Thymus (tissue), 14 donors: ENCODE measurements around the gene GRM1. TPM values are rescaled to one million over a fixed set of nuclear protein-coding genes. Genes with fewer than 3 reads are reported as not detected.

Experiments used
- DNase-seq, 9 donors: peaks; one replicate each; pipeline ENCODE4 v3.0.0-alpha.2; 2013; ENCODE audit warnings: low spot score in 9 of 9, low read depth in 6 of 9, missing footprints in 1 of 9
- H3K27ac ChIP-seq, 2 donors: one replicate each; pipeline ENCODE4 v1.5.1; 2013; ENCODE audit warnings: control low read depth in 1 of 2, low read depth in 1 of 2, low read length in 1 of 2, mild to moderate bottlenecking in 1 of 2, moderate library complexity in 1 of 2
- H3K27me3 ChIP-seq, 2 donors: one replicate each; pipeline ENCODE4 v1.5.1; 2013; ENCODE audit warnings: low read length in 1 of 2; ENCODE audit not compliant: control insufficient read depth in 2 of 2, insufficient read depth in 1 of 2
- H3K36me3 ChIP-seq, 2 donors: one replicate each; pipeline ENCODE4 v1.5.1; 2013; ENCODE audit warnings: low read length in 1 of 2, mild to moderate bottlenecking in 1 of 2, moderate library complexity in 1 of 2; ENCODE audit not compliant: control insufficient read depth in 2 of 2, insufficient read depth in 2 of 2
- H3K4me1 ChIP-seq, 2 donors: one replicate each; pipeline ENCODE4 v1.5.1; 2013; ENCODE audit warnings: low read length in 2 of 2; ENCODE audit not compliant: control insufficient read depth in 2 of 2, insufficient read depth in 2 of 2
- H3K4me3 ChIP-seq, 2 donors: one replicate each; pipeline ENCODE4 v1.5.1; 2013; ENCODE audit warnings: low read length in 2 of 2, control low read depth in 1 of 2, mild to moderate bottlenecking in 1 of 2
- H3K9me3 ChIP-seq, 2 donors: one replicate each; pipeline ENCODE4 v1.5.1; 2013; ENCODE audit warnings: low read length in 1 of 2, mild to moderate bottlenecking in 1 of 2; ENCODE audit not compliant: control insufficient read depth in 2 of 2, insufficient read depth in 1 of 2
- WGBS: extraction: QIAGEN DNeasy Blood & Tissue Kit; methylation state at CpG from one replicate; pipeline ENCODE4 v1.1.7; 2013; 5-methylcytosine and 5-hydroxymethylcytosine counted together
- long read RNA-seq, 10 donors: transcript quantifications; one replicate each; lab custom pipeline, GENCODE V29; 2026
- polyA plus RNA-seq: library from polyadenylated mRNA; stranded (reverse); fragments of 200-250 nt; gene quantifications from one replicate; pipeline ENCODE4 v1.2.3, GENCODE V29; 2013
- total RNA-seq: library from RNA; stranded (reverse); fragments of 120-200 nt; gene quantifications from one replicate; pipeline ENCODE4 v1.2.4, GENCODE V29; 2013
- donor health status: healthy.

Gene GRM1
- total RNA-seq = under 0.01 TPM
- polyA plus RNA-seq = 0.05 TPM
- long read RNA-seq, donor 1 = 0 reads
- long read RNA-seq, donor 2 = 0 reads
- long read RNA-seq, donor 3 = 0 reads
- long read RNA-seq, donor 4 = 0 reads
- long read RNA-seq, donor 5 = 0 reads
- long read RNA-seq, donor 6 = 0 reads
- long read RNA-seq, donor 7 = 0 reads
- long read RNA-seq, donor 8 = 0 reads
- long read RNA-seq, donor 9 = 0 reads
- long read RNA-seq, donor 10 = 0 reads

DNA sequence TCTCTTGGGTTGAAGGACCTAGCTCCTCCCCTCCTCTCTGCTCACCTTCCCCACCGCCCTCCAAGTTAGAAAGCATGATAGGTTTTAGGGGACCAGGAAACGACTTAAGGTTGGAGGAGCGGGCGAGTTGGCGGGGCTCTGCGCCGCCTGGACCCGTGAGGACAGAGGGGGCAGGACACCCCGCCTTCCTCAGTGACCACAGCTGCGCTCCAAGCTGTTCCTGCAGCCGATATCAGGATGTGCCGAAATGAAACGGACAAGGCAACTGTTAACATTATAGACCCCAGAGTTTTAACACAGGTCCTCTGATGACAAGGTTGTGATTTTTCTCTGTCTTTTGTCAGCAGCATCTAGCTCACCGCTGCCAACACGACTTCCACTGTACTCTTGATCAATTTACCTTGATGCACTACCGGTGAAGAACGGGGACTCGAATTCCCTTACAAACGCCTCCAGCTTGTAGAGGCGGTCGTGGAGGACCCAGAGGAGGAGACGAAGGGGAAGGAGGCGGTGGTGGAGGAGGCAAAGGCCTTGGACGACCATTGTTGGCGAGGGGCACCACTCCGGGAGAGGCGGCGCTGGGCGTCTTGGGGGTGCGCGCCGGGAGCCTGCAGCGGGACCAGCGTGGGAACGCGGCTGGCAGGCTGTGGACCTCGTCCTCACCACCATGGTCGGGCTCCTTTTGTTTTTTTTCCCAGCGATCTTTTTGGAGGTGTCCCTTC lies at the start of gene GRM1:
Gene GRM1 (plus strand): TSS at position 212 of the 722 bp plus-strand sequence. CDS start 456 bp downstream, at position 668.
- H3K4me3 ChIP-seq = no peak within 1 kb of the TSS
- 12% methylated on average over 39 of the region's 39 CpGs for WGBS
- H3K4me1 ChIP-seq = no peaks in the 10 kb centered on the region
- H3K27ac ChIP-seq = no peak within 1 kb of the TSS
- peaks cover 0 to 2% of the 10 kb centered on the region in 2 donors for H3K9me3 ChIP-seq
- peaks cover 19 to 43% of the 10 kb centered on the region in 2 donors for H3K27me3 ChIP-seq
- no peak for DNase-seq
- H3K36me3 ChIP-seq = no peaks in the 10 kb centered on the region

GRCh38 chr6:146009338-146009737 lies 19.5 kb upstream of the GRM1 start:
- H3K27me3 ChIP-seq = no peaks in the 10 kb centered on the region
- DNase-seq = no peak

GRCh38 chr6:146014233-146014632 lies 14.6 kb upstream of the GRM1 start:
- Histone ChIP-seq H3K9me3 (no peaks in the 10 kb centered on the region), H3K4me1 (no peaks in the 10 kb centered on the region), H3K4me3 (no peak overlapping the region), H3K27ac (no peak overlapping the region), H3K36me3 (no peaks in the 10 kb centered on the region), H3K27me3 (no peaks in the 10 kb centered on the region)
- DNase-seq = no peak

More at GRCh38 chr6:146009338-146009737, 19.5 kb upstream of the GRM1 start:
- Histone ChIP-seq H3K36me3 (no peaks in the 10 kb centered on the region), H3K27ac (no peak overlapping the region), H3K9me3 (no peaks in the 10 kb centered on the region), H3K4me3 (no peak overlapping the region), H3K4me1 (no peaks in the 10 kb centered on the region)
- WGBS = 87% methylated on average over 1 of the region's 1 CpG

- H3K4me1 ChIP-seq = no peaks in the 10 kb centered on the region
- H3K36me3 ChIP-seq = no peaks in the 10 kb centered on the region
- no peak overlapping the region for H3K27ac ChIP-seq
- no peak for DNase-seq
- no peak overlapping the region for H3K4me3 ChIP-seq
- no peaks in the 10 kb centered on the region for H3K27me3 ChIP-seq
- H3K9me3 ChIP-seq = no peaks in the 10 kb centered on the region
Observed at GRCh38 chr6:146017672-146018071, 11.2 kb upstream of the GRM1 start.

DNA sequence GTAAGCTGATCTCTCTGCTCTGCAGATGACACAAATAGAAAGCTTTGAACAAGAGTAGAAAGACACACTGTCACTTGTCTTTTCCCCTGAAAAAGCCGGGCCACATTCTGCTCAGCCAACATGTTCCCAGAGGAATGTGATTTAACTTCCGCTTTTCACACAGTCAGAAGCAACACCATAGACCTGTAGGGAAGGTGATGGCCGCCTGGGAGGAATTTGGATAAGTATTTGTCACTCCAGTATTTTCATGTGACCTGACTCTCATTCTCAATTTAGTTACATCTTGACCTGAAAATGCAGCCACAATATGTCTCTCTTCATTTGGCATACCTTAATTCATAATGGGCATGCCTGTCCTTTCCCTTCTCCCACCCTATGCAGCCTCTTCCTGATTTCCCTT lies 2.0 kb upstream of the GRM1 start:
- Histone ChIP-seq H3K27me3 (peaks cover 19 to 41% of the 10 kb centered on the region in 2 donors), H3K4me3 (no peak overlapping the region)
- WGBS = 80% methylated on average over 3 of the region's 3 CpGs

GRCh38 chr6:146027586-146028251 lies 1.1 kb upstream of the GRM1 start:
- 13% methylated on average over 31 of the region's 31 CpGs for WGBS
- peaks cover 19 to 43% of the 10 kb centered on the region in 2 donors for H3K27me3 ChIP-seq

More for the DNA sequence above, 2.0 kb upstream of the GRM1 start:
- Histone ChIP-seq H3K4me1 (no peaks in the 10 kb centered on the region), H3K27ac (no peak overlapping the region), H3K9me3 (peaks cover 0 to 2% of the 10 kb centered on the region in 2 donors), H3K36me3 (no peaks in the 10 kb centered on the region)
- DNase-seq = no peak

DNA sequence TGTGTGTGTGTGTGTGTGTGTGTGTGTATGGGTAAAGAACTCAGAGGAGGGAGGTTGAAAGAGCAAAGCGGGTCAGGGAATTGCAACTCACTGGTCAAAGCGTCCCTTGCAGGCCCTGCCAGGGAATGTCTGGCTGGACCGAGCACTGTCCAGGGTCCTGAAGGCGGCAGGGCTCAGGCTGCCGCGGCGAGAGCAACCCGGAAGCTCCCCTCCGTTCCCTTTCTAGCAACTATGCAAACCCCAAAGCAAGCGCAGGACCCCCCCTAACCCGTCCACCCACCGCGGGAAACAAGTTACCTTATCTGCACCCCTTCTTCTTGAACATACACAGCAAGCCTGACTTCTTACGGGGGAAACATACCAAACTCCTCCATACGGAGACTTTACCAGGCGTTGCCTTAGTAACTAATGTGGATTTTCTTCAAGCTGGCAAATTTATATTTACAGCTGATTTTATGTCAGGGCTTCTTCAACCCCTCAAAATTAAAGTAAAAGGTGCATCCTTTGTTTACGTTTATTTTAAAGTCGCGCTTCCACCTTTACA lies 538 bp upstream of the GRM1 start:
- Histone ChIP-seq H3K4me3 (no peak overlapping the region), H3K27ac (no peak overlapping the region), H3K4me1 (no peaks in the 10 kb centered on the region), H3K27me3 (peaks cover 19 to 43% of the 10 kb centered on the region in 2 donors), H3K36me3 (no peaks in the 10 kb centered on the region), H3K9me3 (peaks cover 0 to 2% of the 10 kb centered on the region in 2 donors)
- 6% methylated on average over 19 of the region's 19 CpGs for WGBS
- DNase-seq = peak; percentile 1 to 54 (median 17)

More at GRCh38 chr6:146027586-146028251, 1.1 kb upstream of the GRM1 start:
- Histone ChIP-seq H3K9me3 (peaks cover 0 to 2% of the 10 kb centered on the region in 2 donors), H3K4me3 (no peak overlapping the region), H3K36me3 (no peaks in the 10 kb centered on the region), H3K27ac (no peak overlapping the region), H3K4me1 (no peaks in the 10 kb centered on the region)
- DNase-seq = no peak

GRCh38 chr6:146029573-146030184 lies 817 bp downstream of the GRM1 start:
- H3K27me3 ChIP-seq = peaks cover 19 to 43% of the 10 kb centered on the region in 2 donors
- H3K4me1 ChIP-seq = no peaks in the 10 kb centered on the region
- no peak overlapping the region for H3K4me3 ChIP-seq
- DNase-seq = no peak
- H3K27ac ChIP-seq = no peak overlapping the region
- H3K9me3 ChIP-seq = peaks cover 0 to 2% of the 10 kb centered on the region in 2 donors
- no peaks in the 10 kb centered on the region for H3K36me3 ChIP-seq
- WGBS = 31% methylated on average over 25 of the region's 25 CpGs
